ENCODE results near the gene LRP8. TPM values are rescaled to one million over a fixed set of nuclear protein-coding genes. Genes with fewer than 3 reads are reported as not detected.

LRP8 gene
- total and polyA plus RNA-seq, 2 of the 4 experiments (the other 2 are of a cell fraction), result 12.0 to 12.1 TPM

DNA sequence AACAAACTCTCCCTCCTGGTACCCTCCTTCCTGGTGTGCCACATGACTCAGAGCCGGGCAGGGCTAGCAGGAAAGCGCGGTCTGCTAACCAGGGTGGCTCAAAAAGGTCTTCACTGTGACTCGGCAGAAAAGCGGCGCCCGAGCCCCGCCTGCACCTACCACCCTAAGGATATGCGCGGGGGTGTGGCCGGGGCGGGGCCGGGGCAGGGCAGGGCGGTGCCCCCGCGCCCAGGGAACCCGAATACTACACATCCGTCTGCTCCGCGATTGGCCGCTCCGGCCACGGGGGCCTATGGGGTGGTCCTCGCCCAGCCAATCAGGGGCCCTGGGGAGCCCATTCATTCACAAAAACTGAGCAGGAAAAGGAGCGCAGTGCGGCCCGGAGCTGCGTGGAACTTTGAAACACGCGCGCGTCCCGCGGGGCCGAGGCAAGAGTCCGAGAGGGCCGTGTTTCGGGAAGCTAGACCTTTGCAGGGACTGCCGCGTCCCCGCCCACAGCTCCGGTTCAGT lies 1.7 kb downstream of the LRP8 start:
- H4K91ac ChIP-seq (ENCODE audit: insufficient read depth, low read depth, low read length), result peak overlapping the region; percentile 49; the same call in 1 of the 2 replicates
- peak overlapping the region; percentile 57 to 83; a peak in 3 of 4 replicates for H4K8ac ChIP-seq (ENCODE audit: low read depth in 2 of 2, low read length in 2 of 2)
- H2AK5ac ChIP-seq (ENCODE audit: low read depth, low read length), result no peak overlapping the region
- H2BK15ac ChIP-seq (ENCODE audit: low read depth, low read length), result no peak overlapping the region
- TF ChIP-seq, protein P1, sequence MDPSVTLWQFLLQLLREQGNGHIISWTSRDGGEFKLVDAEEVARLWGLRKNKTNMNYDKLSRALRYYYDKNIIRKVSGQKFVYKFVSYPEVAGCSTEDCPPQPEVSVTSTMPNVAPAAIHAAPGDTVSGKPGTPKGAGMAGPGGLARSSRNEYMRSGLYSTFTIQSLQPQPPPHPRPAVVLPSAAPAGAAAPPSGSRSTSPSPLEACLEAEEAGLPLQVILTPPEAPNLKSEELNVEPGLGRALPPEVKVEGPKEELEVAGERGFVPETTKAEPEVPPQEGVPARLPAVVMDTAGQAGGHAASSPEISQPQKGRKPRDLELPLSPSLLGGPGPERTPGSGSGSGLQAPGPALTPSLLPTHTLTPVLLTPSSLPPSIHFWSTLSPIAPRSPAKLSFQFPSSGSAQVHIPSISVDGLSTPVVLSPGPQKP (IDR thresholded peaks at IDR 0.05; ENCODE audit: borderline replicate concordance, low read depth, low read length), result no peak
- TF ChIP-seq POLR2A (IDR thresholded peaks at IDR 0.05; ENCODE audit: low read depth, low read length) (peak; percentile 63; the same call in 1 of the 2 replicates), SMC3 (IDR thresholded peaks at IDR 0.05; ENCODE audit: low read depth, low read length) (no peak), NFE2L2 (IDR thresholded peaks at IDR 0.05; ENCODE audit: low read depth, low read length) (peak; percentile 94), CHD1 (IDR thresholded peaks at IDR 0.05; ENCODE audit: low read depth, low read length) (no peak), MAFK (IDR thresholded peaks at IDR 0.05; ENCODE audit: low read depth, low read length) (peak; percentile 55; the same call in 1 of the 2 replicates), RFX5 (IDR thresholded peaks at IDR 0.05; ENCODE audit: low read depth, low read length) (no peak), FOS (IDR thresholded peaks at IDR 0.05; ENCODE audit: low read depth, low read length) (no peak), BHLHE40 (IDR thresholded peaks at IDR 0.05; ENCODE audit: low read depth, low read length) (no peak), RAD21 (IDR thresholded peaks at IDR 0.05; ENCODE audit: low read length) (no peak), CEBPB (IDR thresholded peaks at IDR 0.05; ENCODE audit: low read depth, low read length) (no peak), MXI1 (IDR thresholded peaks at IDR 0.05; ENCODE audit: borderline replicate concordance, low read depth, low read length) (no peak)
- TF ChIP-seq, protein P2, sequence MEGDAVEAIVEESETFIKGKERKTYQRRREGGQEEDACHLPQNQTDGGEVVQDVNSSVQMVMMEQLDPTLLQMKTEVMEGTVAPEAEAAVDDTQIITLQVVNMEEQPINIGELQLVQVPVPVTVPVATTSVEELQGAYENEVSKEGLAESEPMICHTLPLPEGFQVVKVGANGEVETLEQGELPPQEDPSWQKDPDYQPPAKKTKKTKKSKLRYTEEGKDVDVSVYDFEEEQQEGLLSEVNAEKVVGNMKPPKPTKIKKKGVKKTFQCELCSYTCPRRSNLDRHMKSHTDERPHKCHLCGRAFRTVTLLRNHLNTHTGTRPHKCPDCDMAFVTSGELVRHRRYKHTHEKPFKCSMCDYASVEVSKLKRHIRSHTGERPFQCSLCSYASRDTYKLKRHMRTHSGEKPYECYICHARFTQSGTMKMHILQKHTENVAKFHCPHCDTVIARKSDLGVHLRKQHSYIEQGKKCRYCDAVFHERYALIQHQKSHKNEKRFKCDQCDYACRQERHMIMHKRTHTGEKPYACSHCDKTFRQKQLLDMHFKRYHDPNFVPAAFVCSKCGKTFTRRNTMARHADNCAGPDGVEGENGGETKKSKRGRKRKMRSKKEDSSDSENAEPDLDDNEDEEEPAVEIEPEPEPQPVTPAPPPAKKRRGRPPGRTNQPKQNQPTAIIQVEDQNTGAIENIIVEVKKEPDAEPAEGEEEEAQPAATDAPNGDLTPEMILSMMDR (conservative IDR thresholded peaks at IDR 0.05; ENCODE audit: low read depth, low read length), result no peak
- TF ChIP-seq, protein P3, sequence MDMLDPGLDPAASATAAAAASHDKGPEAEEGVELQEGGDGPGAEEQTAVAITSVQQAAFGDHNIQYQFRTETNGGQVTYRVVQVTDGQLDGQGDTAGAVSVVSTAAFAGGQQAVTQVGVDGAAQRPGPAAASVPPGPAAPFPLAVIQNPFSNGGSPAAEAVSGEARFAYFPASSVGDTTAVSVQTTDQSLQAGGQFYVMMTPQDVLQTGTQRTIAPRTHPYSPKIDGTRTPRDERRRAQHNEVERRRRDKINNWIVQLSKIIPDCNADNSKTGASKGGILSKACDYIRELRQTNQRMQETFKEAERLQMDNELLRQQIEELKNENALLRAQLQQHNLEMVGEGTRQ (IDR thresholded peaks at IDR 0.05; ENCODE audit: low read depth, low read length), result peak; percentile 89
- peak overlapping the region; percentile 96 for H2AFZ ChIP-seq (replicated peaks; ENCODE audit: low read length, poor library complexity)
- H3K36me3 ChIP-seq (ENCODE audit: control insufficient read depth, insufficient read depth, low read length), result no peaks in the 10 kb centered on the region; the same call in 1 of the 2 replicates
- H2BK120ac ChIP-seq (ENCODE audit: low read depth, low read length), result peak overlapping the region; percentile 58; the same call in 1 of the 2 replicates
- peak overlapping the region; percentile 48 for H3K4ac ChIP-seq (ENCODE audit: low read depth, low read length)
- H3K4me2 ChIP-seq (ENCODE audit: low read depth, low read length), result peak overlapping the region; percentile 97
- H3K4me3 ChIP-seq (ENCODE audit: insufficient read depth, low read depth, low read length), result peak overlapping the region; percentile 54
- ChIA-PET CTCF (no interaction called here), POLR2A (ENCODE audit: unreplicated experiment) (no interaction called here)
- WGBS, 2 experiments (ENCODE audit: extremely low coverage in 2 of 2, insufficient read length in 1 of 2), result 0% methylated on average over 26 of the region's 42 CpGs; no CpG with 5 or more reads in 1 of the 2 experiments
- H3K27me3 ChIP-seq (ENCODE audit: control insufficient read depth, insufficient read depth, low read length), result no peaks in the 10 kb centered on the region
- peaks cover 4% of the 10 kb centered on the region for H3K4me1 ChIP-seq (ENCODE audit: control insufficient read depth, insufficient read depth, low read length)
- H2BK5ac ChIP-seq (ENCODE audit: low read depth, low read length, poor library complexity, severe bottlenecking), result peak overlapping the region; percentile 56
- H4K20me1 ChIP-seq (ENCODE audit: insufficient read depth, low read length), result no peaks in the 10 kb centered on the region
- peak overlapping the region; percentile 10; the same call in 1 of the 2 replicates for H3K18ac ChIP-seq (ENCODE audit: low read depth, low read length)
- no peak overlapping the region for H2BK20ac ChIP-seq (ENCODE audit: low read depth, low read length)
- ATAC-seq (ENCODE audit: low read depth) (peak; percentile 93), DNase-seq (peak; percentile 77)
- H3K9ac ChIP-seq (ENCODE audit: low read depth, low read length), result peak overlapping the region; percentile 3
- H3K14ac ChIP-seq (replicated peaks; ENCODE audit: low read depth, low read length), result peak overlapping the region; percentile 70
- H3K23ac ChIP-seq (ENCODE audit: low read depth, low read length), result no peak overlapping the region
- H3K79me1 ChIP-seq (ENCODE audit: low read depth in 1 of 2, low read length in 2 of 2), result peaks cover 4 to 18% of the 10 kb centered on the region in 2 experiments; a peak in 3 of 4 replicates
- in situ Hi-C loops (cut with MboI; ENCODE audit: low sequenced_read_pairs), result no loop called here
- H3K9me1 ChIP-seq (ENCODE audit: insufficient read depth, low read length), result peaks cover 4% of the 10 kb centered on the region; the same call in 1 of the 2 replicates
- no peaks in the 10 kb centered on the region for H3K9me3 ChIP-seq (ENCODE audit: control insufficient read depth, insufficient read depth, low read length)
- peak overlapping the region; percentile 28; the same call in 1 of the 2 replicates for H4K5ac ChIP-seq (ENCODE audit: low read depth, low read length)
- H2AK9ac ChIP-seq (replicated peaks; ENCODE audit: low read depth, low read length, poor library complexity), result peak overlapping the region; percentile 92
- no TSS peak for BruUV-seq (replicated peaks)
- H3K27ac ChIP-seq (ENCODE audit: insufficient read depth, low read length), result peak overlapping the region; percentile 26; the same call in 1 of the 2 replicates
- dilution Hi-C loops (cut with HindIII; ENCODE audit: low sequenced_read_pairs, unreplicated experiment), result no loop called here
- H3K56ac ChIP-seq (ENCODE audit: extremely low read depth, insufficient read depth, low read length), result peak overlapping the region; percentile 13; the same call in 1 of the 2 replicates
- intact Hi-C loops (cut with micrococcal nuclease), result loop anchor here (5.0 kb wide), 1 partner anchor 66 kb away; no protein-coding TSS in a partner anchor

Measured in IMR-90 (cell line).